Heart left ventricle (tissue), 16 donors: Measurements from ENCODE around the gene RFESD. TPM values are rescaled to one million over a fixed set of nuclear protein-coding genes. Genes with fewer than 3 reads are reported as not detected.
"Not testable (repeated sequence)": the region's sequence is repeated elsewhere in the genome, so short reads cannot be mapped to it uniquely, and the experiment has no call there.

Source experiments
- ATAC-seq, 4 donors: fragments of 200-7000 bp; cut with Tn5 transposase; one replicate each; pipeline ENCODE4 v1.9.1; 2020 to 2022; ENCODE audit warnings: moderate library complexity in 4 of 4, mild to moderate bottlenecking in 3 of 4, moderate number of reproducible peaks in 1 of 4
- DNase-seq, 5 donors: peaks; one replicate each; pipeline ENCODE4 v3.0.0-alpha.2; 2020
- H3K27ac ChIP-seq, 12 donors: fragments of 200-600 bp; sonication (generic) in 4 of 12; one replicate each; pipeline versions ENCODE4 v1.5.0 to v1.8.0; 2016 to 2022; ENCODE audit warnings: mild to moderate bottlenecking in 2 of 12
- H3K27me3 ChIP-seq, 9 donors: fragments of 200-600 bp; sonication (generic) in 2 of 9; one replicate each; pipeline versions ENCODE4 v1.5.1 to v1.8.0; 2016 to 2022; ENCODE audit warnings: mild to moderate bottlenecking in 3 of 9
- H3K36me3 ChIP-seq, 9 donors: fragments of 200-600 bp; sonication (generic) in 2 of 9; one replicate each; pipeline versions ENCODE4 v1.5.0 to v1.8.0; 2018 to 2022; ENCODE audit warnings: mild to moderate bottlenecking in 2 of 9
- H3K4me1 ChIP-seq, 12 donors: fragments of 200-600 bp; sonication (generic) in 4 of 12; one replicate each; pipeline versions ENCODE4 v1.5.0 to v1.8.0; 2016 to 2022; ENCODE audit warnings: mild to moderate bottlenecking in 3 of 12
- H3K4me3 ChIP-seq, 12 donors: fragments of 200-600 bp; sonication (generic) in 4 of 12; one replicate each; pipeline versions ENCODE4 v1.5.0 to v1.8.0; 2017 to 2022; ENCODE audit warnings: mild to moderate bottlenecking in 9 of 12, moderate library complexity in 4 of 12
- H3K9me3 ChIP-seq, 12 donors: fragments of 200-600 bp; sonication (generic) in 4 of 12; one replicate each; pipeline versions ENCODE4 v1.5.0 to v1.8.0; 2016 to 2022; ENCODE audit warnings: mild to moderate bottlenecking in 1 of 12
- CTCF ChIP-seq, 12 donors: fragments of 200-600 bp; sonication (generic) in 4 of 12; IDR thresholded peaks; one replicate each; pipeline versions ENCODE4 v1.5.0 to v1.8.0; 2018 to 2022; ENCODE audit warnings: antibody characterized with exemption in 12 of 12, mild to moderate bottlenecking in 5 of 12
- POLR2A ChIP-seq, 2 donors: fragments of 450-650 bp; IDR thresholded peaks; one replicate each; pipeline ENCODE4 v1.6.1; 2017; ENCODE audit warnings: antibody characterized with exemption in 2 of 2, mild to moderate bottlenecking in 2 of 2, moderate library complexity in 2 of 2
- WGBS, 4 donors: extraction: QIAGEN DNeasy Blood & Tissue Kit in 2 of 4; methylation state at CpG; one replicate each; pipeline versions ENCODE4 v1.1.5 to v1.1.7; 2013 to 2018; 5-methylcytosine and 5-hydroxymethylcytosine counted together
- intact Hi-C, 10 donors: fragments of 100-400 bp; cut with DNase I; formaldehyde crosslinking; loops; one replicate each; pipeline versions ENCODE4 v1.11.1 to v1.14.2; 2022
- polyA plus RNA-seq, 2 donors: library from polyadenylated mRNA; stranded (reverse); fragments of 200-250 nt; gene quantifications; one replicate each; pipeline ENCODE4 v1.2.3, GENCODE V29; 2013
- total RNA-seq, 9 donors: library from RNA; depleted of rRNA in 2 of 9; stranded (reverse); fragments of >200 nt in 2 of 9; fragmentation: NEBNext Ultra II Directional in 3 of 9; extraction: Animal tissue kit (Norgen Biotek cat#: 25700) in 3 of 9; gene quantifications; one replicate each; pipeline versions ENCODE4 v1.1.0 to v1.2.4, GENCODE V29; 2016 to 2023
- donor health status: ischemic (EF 13 %, LVEDD 7.1; RV severe dilation, severe dysfunction).
- donor health status: healthy with polysubstance abuse.
- donor health status: DM: no; HTN: yes; CAD: no.
- donor health status: DM: no; HTN: no; CAD: no.
- donor health status: ischemic (EF 25% LVEDD 6.9; RV normal size, moderate dysfunction).
- donor health status: ischemic (EF 25% LVEDD 5.7; RV mildly dilated, moderate dysfunction).
- donor health status: healthy.
- donor health status: DM: yes; HTN: yes; CAD: no.
- donor health status: ischemic (EF 35%, LVEDD 5.7; RV mildly dilated, moderate dysfunction).
- donor health status: nonischemic (EF 11% LVEDD 7.7; RV severe dilation, severe dysfunction).
- donor health status: DM: yes; HTN: yes; CAD: no.
- donor health status: PGD.
- donor health status: ischemic (EF 29% LVEDD 5.4; RV normal size, mild dysfunction).
- donor health status: nonischemic (EF 23%, LVEDD 6.1; RV moderate dilation, normal function).

Gene RFESD
- total and polyA plus RNA-seq, 11 donors = 1.3 to 5.0 (median 3.5) TPM

- ATAC-seq = peak in 3 of 4 donors; percentile 45 to 80 (median 58)
Measured at GRCh38 chr5:95631991-95632675, 14.4 kb upstream of the RFESD start.

GRCh38 chr5:95632942-95633341 lies 13.6 kb upstream of the RFESD start:
- not testable (repeated sequence) for H3K27me3 ChIP-seq, H3K4me3 ChIP-seq, H3K36me3 ChIP-seq, ATAC-seq, H3K9me3 ChIP-seq, DNase-seq, H3K27ac ChIP-seq
- intact Hi-C loops = loop anchor here in 2 of 10 donors (10.0 kb wide), 1 partner anchor 78 kb away; the partner anchor contains the start of genes ARSK (in 2 of the 2) and SKIC3 (in 2 of the 2)
- peaks cover 0 to 34% (median 0%) of the 10 kb centered on the region in 12 donors for H3K4me1 ChIP-seq
- 93 to 100% (median 95%) methylated on average over 2 of the region's 2 CpGs for WGBS, 4 donors

More at GRCh38 chr5:95631991-95632675, 14.4 kb upstream of the RFESD start:
- peaks cover 0 to 34% (median 0%) of the 10 kb centered on the region in 12 donors for H3K4me1 ChIP-seq
- H3K9me3 ChIP-seq = no peaks in the 10 kb centered on the region
- DNase-seq = no peak
- no peak for TF ChIP-seq POLR2A (IDR thresholded peaks at IDR 0.05)
- TF ChIP-seq CTCF (IDR thresholded peaks at IDR 0.05) = no peak
- H3K36me3 ChIP-seq = no peaks in the 10 kb centered on the region
- intact Hi-C loops = loop anchor here in 2 of 10 donors (10.0 kb wide), 1 partner anchor 77 kb away; the partner anchor contains the start of genes ARSK (in 2 of the 2) and SKIC3 (in 2 of the 2)
- H3K4me3 ChIP-seq = no peak overlapping the region
- WGBS, 4 donors = 79 to 85% (median 84%) methylated on average over 4 of the region's 4 CpGs
- no peaks in the 10 kb centered on the region for H3K27me3 ChIP-seq
- peak overlapping the region in 1 of 12 donors; percentile 70 for H3K27ac ChIP-seq

GRCh38 chr5:95633671-95634070 lies 12.9 kb upstream of the RFESD start:
- no peak overlapping the region for H3K27ac ChIP-seq
- intact Hi-C loops = loop anchor here in 2 of 10 donors (10.0 kb wide), 1 partner anchor 79 kb away; the partner anchor contains the start of genes ARSK (in 2 of the 2) and SKIC3 (in 2 of the 2)
- no peak for DNase-seq
- WGBS, 4 donors = 94 to 97% (median 96%) methylated on average over 3 of the region's 3 CpGs
- H3K4me3 ChIP-seq = no peak overlapping the region
- H3K36me3 ChIP-seq = no peaks in the 10 kb centered on the region
- H3K9me3 ChIP-seq = no peaks in the 10 kb centered on the region
- TF ChIP-seq CTCF (IDR thresholded peaks at IDR 0.05) = no peak
- no peak for TF ChIP-seq POLR2A (IDR thresholded peaks at IDR 0.05)
- no peak for ATAC-seq
- peaks cover 0 to 3% (median 0%) of the 10 kb centered on the region in 9 donors for H3K27me3 ChIP-seq
- peaks cover 0 to 29% (median 0%) of the 10 kb centered on the region in 12 donors for H3K4me1 ChIP-seq

- TF ChIP-seq CTCF (IDR thresholded peaks at IDR 0.05) (no peak), POLR2A (IDR thresholded peaks at IDR 0.05) (no peak)
- 93 to 99% (median 95%) methylated on average over 3 of the region's 3 CpGs for WGBS, 4 donors
- intact Hi-C loops = loop anchor here in 2 of 10 donors (10.0 kb wide), 1 partner anchor 79 kb away; the partner anchor contains the start of genes ARSK (in 2 of the 2) and SKIC3 (in 2 of the 2)
Measured at GRCh38 chr5:95634081-95634480, 12.5 kb upstream of the RFESD start.

More at GRCh38 chr5:95634081-95634480, 12.5 kb upstream of the RFESD start:
- Histone ChIP-seq H3K27ac (no peak overlapping the region), H3K27me3 (peaks cover 0 to 6% (median 0%) of the 10 kb centered on the region in 9 donors), H3K9me3 (no peaks in the 10 kb centered on the region), H3K4me1 (peaks cover 0 to 25% (median 0%) of the 10 kb centered on the region in 12 donors), H3K36me3 (no peaks in the 10 kb centered on the region), H3K4me3 (no peak overlapping the region)
- DNase-seq (no peak), ATAC-seq (no peak)
